RWPE1 (cell line): Measurements from ENCODE around the gene BANP.
"Not testable (repeated sequence)": the region's sequence is repeated elsewhere in the genome, so short reads cannot be mapped to it uniquely, and the experiment has no call there.

Experiments used
- CTCF ChIA-PET: fragments of 350-600 bp; sonication (Branson Sonifier 250); formaldehyde crosslinking; extraction: SDS; loops from one replicate; lab custom pipeline; 2021; lab: Yijun Ruan, JAX
- POLR2A ChIA-PET: fragments of 400-600 bp; formaldehyde crosslinking; extraction: SDS; loops from one replicate; lab custom pipeline; 2020; ENCODE audit warnings: antibody characterized with exemption; ENCODE audit not compliant: low non-redundant PET; lab: Yijun Ruan, JAX
- DNase-seq: peaks from one replicate; pipeline ENCODE4 v3.0.0; 2012; ENCODE audit warnings: low spot score
- H3K27ac ChIP-seq: fragments of 450-650 bp; 2 replicates; pipeline ENCODE4 v1.5.1; 2017
- TF ChIP-seq, protein P1 (sequence below): fragments of 450-650 bp; conservative IDR thresholded peaks from 2 replicates; pipeline ENCODE4 v1.5.1; 2017; ENCODE audit warnings: low read depth, mild to moderate bottlenecking

Gene BANP

DNA sequence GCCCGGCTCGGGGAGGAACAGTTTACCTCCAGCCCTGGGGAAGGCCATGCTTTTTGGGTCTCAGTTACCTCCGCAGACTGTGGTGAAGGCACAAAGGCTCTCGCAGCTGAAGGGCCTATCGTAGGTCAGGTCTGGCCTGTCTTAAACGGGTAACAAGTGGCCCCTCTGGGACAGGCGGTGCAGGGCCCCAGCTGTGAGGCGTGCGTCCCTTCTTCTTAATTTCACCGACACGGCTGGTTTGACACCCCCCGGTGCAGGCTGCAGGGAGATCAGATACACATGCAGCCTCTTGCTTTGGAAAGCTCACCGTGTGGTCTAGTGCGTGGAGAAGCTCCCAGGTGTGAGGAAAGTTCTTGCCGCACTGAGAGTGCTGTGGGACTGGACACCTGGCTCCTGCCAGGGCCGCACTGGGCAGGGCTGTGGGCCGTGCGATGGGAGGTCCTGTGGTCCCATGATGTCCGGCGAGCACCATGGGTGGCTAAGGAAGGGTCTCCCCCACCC, 162.4 kb downstream of the BANP start:
- H3K27ac ChIP-seq = no peak overlapping the region
- POLR2A ChIA-PET = no interaction called here
- TF ChIP-seq, protein P1, sequence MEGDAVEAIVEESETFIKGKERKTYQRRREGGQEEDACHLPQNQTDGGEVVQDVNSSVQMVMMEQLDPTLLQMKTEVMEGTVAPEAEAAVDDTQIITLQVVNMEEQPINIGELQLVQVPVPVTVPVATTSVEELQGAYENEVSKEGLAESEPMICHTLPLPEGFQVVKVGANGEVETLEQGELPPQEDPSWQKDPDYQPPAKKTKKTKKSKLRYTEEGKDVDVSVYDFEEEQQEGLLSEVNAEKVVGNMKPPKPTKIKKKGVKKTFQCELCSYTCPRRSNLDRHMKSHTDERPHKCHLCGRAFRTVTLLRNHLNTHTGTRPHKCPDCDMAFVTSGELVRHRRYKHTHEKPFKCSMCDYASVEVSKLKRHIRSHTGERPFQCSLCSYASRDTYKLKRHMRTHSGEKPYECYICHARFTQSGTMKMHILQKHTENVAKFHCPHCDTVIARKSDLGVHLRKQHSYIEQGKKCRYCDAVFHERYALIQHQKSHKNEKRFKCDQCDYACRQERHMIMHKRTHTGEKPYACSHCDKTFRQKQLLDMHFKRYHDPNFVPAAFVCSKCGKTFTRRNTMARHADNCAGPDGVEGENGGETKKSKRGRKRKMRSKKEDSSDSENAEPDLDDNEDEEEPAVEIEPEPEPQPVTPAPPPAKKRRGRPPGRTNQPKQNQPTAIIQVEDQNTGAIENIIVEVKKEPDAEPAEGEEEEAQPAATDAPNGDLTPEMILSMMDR = no peak
- CTCF ChIA-PET = no interaction called here
- no peak for DNase-seq

- CTCF ChIA-PET, POLR2A ChIA-PET, H3K27ac ChIP-seq: not testable (repeated sequence)
These were observed 163.5 kb downstream of the BANP start for GRCh38 chr16:88114541-88115228.

DNA sequence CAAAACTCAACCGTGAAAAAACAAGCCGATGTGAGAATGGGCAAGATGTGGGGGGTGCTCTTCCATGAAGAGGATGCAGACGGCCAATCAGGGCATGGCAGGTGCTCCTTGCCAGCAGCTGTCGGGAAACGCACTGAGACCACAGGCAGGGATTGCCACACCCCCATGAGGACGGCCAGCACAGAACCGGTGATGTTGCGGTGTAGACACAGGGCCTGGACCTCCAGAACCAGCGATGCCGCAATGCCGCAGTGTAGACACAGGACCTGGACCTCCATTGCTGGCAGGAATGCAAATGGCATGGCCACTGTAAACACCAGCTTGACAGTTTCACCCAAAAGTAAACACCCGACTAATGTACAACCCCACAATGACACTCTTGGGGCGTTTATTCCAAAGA, 164.9 kb downstream of the BANP start:
- no peak for DNase-seq
- TF ChIP-seq, protein P1 = no peak
- no peak overlapping the region for H3K27ac ChIP-seq
- POLR2A ChIA-PET = no interaction called here
- CTCF ChIA-PET = no interaction called here

More at GRCh38 chr16:88114541-88115228, 163.5 kb downstream of the BANP start:
- not testable (repeated sequence) for DNase-seq

DNA sequence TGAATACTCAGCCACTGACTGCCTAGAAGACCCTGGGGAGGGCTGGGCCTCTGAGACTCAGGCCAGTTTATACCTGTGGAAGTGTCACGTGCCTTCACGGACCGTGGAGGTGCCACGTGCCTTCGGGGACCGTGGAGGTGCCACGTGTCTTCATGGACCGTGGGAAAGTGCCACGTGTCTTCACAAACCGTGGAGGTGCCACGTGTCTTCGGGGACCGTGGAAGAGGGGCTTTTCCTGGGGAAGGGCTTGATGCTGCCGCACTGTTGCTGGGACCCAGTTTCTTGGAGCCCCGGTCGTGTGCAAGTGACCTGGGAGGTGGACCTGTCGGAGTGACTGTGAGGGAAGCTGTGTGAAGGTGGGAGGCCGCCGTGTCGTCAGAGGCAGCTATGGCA, 166.2 kb downstream of the BANP start:
- TF ChIP-seq, protein P1 = no peak
- no peak overlapping the region for H3K27ac ChIP-seq
- no peak for DNase-seq
- ChIA-PET POLR2A (no interaction called here), CTCF (no interaction called here)

- H3K27ac ChIP-seq = peak overlapping the region; percentile 54
- ChIA-PET CTCF (no interaction called here), POLR2A (no interaction called here)
- DNase-seq = no peak
- TF ChIP-seq, protein P1 = no peak
These were observed 167.1 kb downstream of the BANP start for GRCh38 chr16:88118376-88118775.

GRCh38 chr16:88118852-88119741, 167.9 kb downstream of the BANP start:
- peak; percentile 36 for DNase-seq
- H3K27ac ChIP-seq = peak overlapping the region; percentile 79
- CTCF ChIA-PET = interaction anchor here (0.7 kb wide), 1 partner anchor 196 kb away, joined by 4 read pairs; no protein-coding TSS in a partner anchor
- POLR2A ChIA-PET = not testable (repeated sequence)

- DNase-seq, CTCF ChIA-PET, POLR2A ChIA-PET: not testable (repeated sequence)
- H3K27ac ChIP-seq = peak overlapping the region; percentile 79
These were observed 168.9 kb downstream of the BANP start for GRCh38 chr16:88119881-88120751.
